Measurements from ENCODE around the gene RBMS1.

- TF ChIP-seq POLR2A (IDR thresholded peaks at IDR 0.05; ENCODE audit: low read depth, low read length) (no peak), CTCF (conservative IDR thresholded peaks at IDR 0.05; ENCODE audit: low read depth, low read length) (no peak), RAD21 (IDR thresholded peaks at IDR 0.05; ENCODE audit: low read length) (no peak), CEBPB (IDR thresholded peaks at IDR 0.05; ENCODE audit: low read depth, low read length) (no peak), USF2 (IDR thresholded peaks at IDR 0.05; ENCODE audit: low read depth, low read length) (no peak), CHD1 (IDR thresholded peaks at IDR 0.05; ENCODE audit: low read depth, low read length) (no peak), BHLHE40 (IDR thresholded peaks at IDR 0.05; ENCODE audit: low read depth, low read length) (no peak), SMC3 (IDR thresholded peaks at IDR 0.05; ENCODE audit: low read depth, low read length) (no peak)
Measured at GRCh38 chr2:160267022-160267421, 226.6 kb downstream of the RBMS1 start.

All from IMR-90 (cell line).